ENCODE data around the gene PSMD5. TPM values are rescaled to one million over a fixed set of nuclear protein-coding genes. Genes with fewer than 3 reads are reported as not detected.

PSMD5 gene
- total RNA-seq, 1 experiment from 2014 or later = 68.1 TPM

GRCh38 chr9:120837921-120838320 lies 4.8 kb downstream of the PSMD5 start:
- no peak for TF ChIP-seq CTCF (IDR thresholded peaks at IDR 0.05; ENCODE audit: insufficient read depth in 1 of 2, low read depth in 1 of 2, low read length in 1 of 2, severe bottlenecking in 1 of 2, unreplicated experiment in 1 of 2)
- DNase-seq = no peak
- peaks cover 7% of the 10 kb centered on the region for H3K4me1 Mint-ChIP-seq (ENCODE audit: low read depth, unreplicated experiment)
- Histone ChIP-seq H3K4me3 (ENCODE audit: low read depth, low read length) (no peak overlapping the region), H3K27me3 (replicated peaks; ENCODE audit: control insufficient read depth, insufficient read depth, low read length) (no peaks in the 10 kb centered on the region), H3K4me1 (peaks cover 8% of the 10 kb centered on the region), H3K9me3 (no peaks in the 10 kb centered on the region), H3K36me3 (ENCODE audit: control insufficient read depth, insufficient read depth, low read length) (no peaks in the 10 kb centered on the region)
- ChIA-PET CTCF (no interaction called here), POLR2A (no interaction called here)
- H3K9me3 Mint-ChIP-seq (ENCODE audit: unreplicated experiment) = no peaks in the 10 kb centered on the region
- BruUV-seq (replicated peaks) = no TSS peak
- no peak overlapping the region for H3K27ac Mint-ChIP-seq (ENCODE audit: unreplicated experiment)
- H3K36me3 Mint-ChIP-seq (ENCODE audit: insufficient read depth, unreplicated experiment) = peaks cover 46% of the 10 kb centered on the region
- intact Hi-C loops (cut with micrococcal nuclease; ENCODE audit: unreplicated experiment) = no loop called here
- no peaks in the 10 kb centered on the region for H3K27me3 Mint-ChIP-seq (ENCODE audit: insufficient read depth, unreplicated experiment)
- H3K4me3 Mint-ChIP-seq (ENCODE audit: unreplicated experiment) = no peak overlapping the region

GRCh38 chr9:120833325-120833724 lies 9.4 kb downstream of the PSMD5 start:
- ChIA-PET POLR2A (no interaction called here), CTCF (no interaction called here)
- Mint-ChIP-seq H3K9me3 (ENCODE audit: unreplicated experiment) (no peaks in the 10 kb centered on the region), H3K4me1 (ENCODE audit: low read depth, unreplicated experiment) (no peaks in the 10 kb centered on the region), H3K27me3 (ENCODE audit: insufficient read depth, unreplicated experiment) (no peaks in the 10 kb centered on the region), H3K27ac (ENCODE audit: unreplicated experiment) (no peak overlapping the region), H3K4me3 (ENCODE audit: unreplicated experiment) (no peak overlapping the region), H3K36me3 (ENCODE audit: insufficient read depth, unreplicated experiment) (peaks cover 70% of the 10 kb centered on the region)
- 0 out of 2 replicates have a peak, but pooled peaks cover 2% of the 10 kb centered on the region for H3K36me3 ChIP-seq (ENCODE audit: control insufficient read depth, insufficient read depth, low read length)
- H3K27me3 ChIP-seq (replicated peaks; ENCODE audit: control insufficient read depth, insufficient read depth, low read length) = no peaks in the 10 kb centered on the region
- H3K9me3 ChIP-seq = no peaks in the 10 kb centered on the region
- intact Hi-C loops (cut with micrococcal nuclease; ENCODE audit: unreplicated experiment) = no loop called here
- BruUV-seq (replicated peaks) = no TSS peak
- H3K4me1 ChIP-seq = no peaks in the 10 kb centered on the region
- H3K4me3 ChIP-seq (ENCODE audit: low read depth, low read length) = no peak overlapping the region
- TF ChIP-seq CTCF (IDR thresholded peaks at IDR 0.05; ENCODE audit: insufficient read depth in 1 of 2, low read depth in 1 of 2, low read length in 1 of 2, severe bottlenecking in 1 of 2, unreplicated experiment in 1 of 2) = no peak
- no peak for DNase-seq

GRCh38 chr9:120832807-120833206 lies 9.9 kb downstream of the PSMD5 start:
- Mint-ChIP-seq H3K27me3 (ENCODE audit: insufficient read depth, unreplicated experiment) (no peaks in the 10 kb centered on the region), H3K27ac (ENCODE audit: unreplicated experiment) (no peak overlapping the region), H3K36me3 (ENCODE audit: insufficient read depth, unreplicated experiment) (peaks cover 75% of the 10 kb centered on the region), H3K4me1 (ENCODE audit: low read depth, unreplicated experiment) (no peaks in the 10 kb centered on the region), H3K9me3 (ENCODE audit: unreplicated experiment) (no peaks in the 10 kb centered on the region), H3K4me3 (ENCODE audit: unreplicated experiment) (no peak overlapping the region)
- no peak for DNase-seq
- POLR2A ChIA-PET = no interaction called here
- no TSS peak for BruUV-seq (replicated peaks)
- intact Hi-C loops (cut with micrococcal nuclease; ENCODE audit: unreplicated experiment) = no loop called here
- Histone ChIP-seq H3K36me3 (ENCODE audit: control insufficient read depth, insufficient read depth, low read length) (0 out of 2 replicates have a peak, but pooled peaks cover 2% of the 10 kb centered on the region), H3K9me3 (no peaks in the 10 kb centered on the region), H3K27me3 (replicated peaks; ENCODE audit: control insufficient read depth, insufficient read depth, low read length) (no peaks in the 10 kb centered on the region), H3K4me1 (no peaks in the 10 kb centered on the region), H3K4me3 (ENCODE audit: low read depth, low read length) (no peak overlapping the region)
- no peak for TF ChIP-seq CTCF (IDR thresholded peaks at IDR 0.05; ENCODE audit: insufficient read depth in 1 of 2, low read depth in 1 of 2, low read length in 1 of 2, severe bottlenecking in 1 of 2, unreplicated experiment in 1 of 2)
- CTCF ChIA-PET = no interaction called here
